GM23248 (cell line): ENCODE measurements around the gene FBXO42. TPM values are rescaled to one million over a fixed set of nuclear protein-coding genes. Genes with fewer than 3 reads are reported as not detected.

ENCODE experiments used
- DNase-seq: peaks from one replicate; pipeline ENCODE4 v3.0.0-alpha.2; 2015
- H2AFZ ChIP-seq: fragments of 200-600 bp; sonication (generic); 2 replicates; pipeline ENCODE4 v1.6.1; 2016; ENCODE audit warnings: antibody characterized with exemption
- H3F3A ChIP-seq: fragments of 200-600 bp; sonication (generic); 2 replicates; pipeline ENCODE4 v1.6.1; 2016; ENCODE audit warnings: mild to moderate bottlenecking, antibody characterized with exemption, mixed run types; ENCODE audit not compliant: insufficient read depth
- H3K27ac ChIP-seq: fragments of 200-600 bp; sonication (generic); 2 replicates; pipeline ENCODE4 v1.5.1; 2016; ENCODE audit warnings: mild to moderate bottlenecking
- H3K27me3 ChIP-seq: fragments of 200-600 bp; sonication (generic); replicated peaks from 2 replicates; pipeline ENCODE4 v1.6.1; 2016; ENCODE audit warnings: mild to moderate bottlenecking; ENCODE audit not compliant: insufficient read depth
- H3K36me3 ChIP-seq: fragments of 200-600 bp; sonication (generic); 2 replicates; pipeline ENCODE4 v1.6.1; 2016; ENCODE audit warnings: low read depth, mild to moderate bottlenecking
- H3K4me1 ChIP-seq: fragments of 200-600 bp; sonication (generic); 2 replicates; pipeline ENCODE4 v1.6.1; 2016; ENCODE audit warnings: mild to moderate bottlenecking; ENCODE audit not compliant: insufficient read depth
- H3K4me2 ChIP-seq: fragments of 200-600 bp; sonication (generic); one replicate; pipeline ENCODE4 v1.6.1; 2016; ENCODE audit warnings: mild to moderate bottlenecking; ENCODE audit not compliant: unreplicated experiment
- H3K4me3 ChIP-seq: fragments of 200-600 bp; sonication (generic); 2 replicates; pipeline ENCODE4 v1.5.1; 2016; ENCODE audit warnings: mild to moderate bottlenecking
- H3K79me2 ChIP-seq: fragments of 200-600 bp; sonication (generic); 2 replicates; pipeline ENCODE4 v1.6.1; 2016; ENCODE audit warnings: mild to moderate bottlenecking; ENCODE audit not compliant: insufficient read depth
- H3K9ac ChIP-seq: fragments of 200-600 bp; sonication (generic); 2 replicates; pipeline ENCODE4 v1.6.1; 2016; ENCODE audit warnings: mild to moderate bottlenecking
- H3K9me2 ChIP-seq: fragments of 200-600 bp; sonication (generic); 2 replicates; pipeline ENCODE4 v1.6.1; 2016; ENCODE audit warnings: mixed run types, mild to moderate bottlenecking, moderate library complexity; ENCODE audit not compliant: insufficient read depth
- H3K9me3 ChIP-seq: fragments of 200-600 bp; sonication (generic); one replicate; pipeline ENCODE4 v1.6.1; 2017; ENCODE audit warnings: low read depth
- H4K20me1 ChIP-seq: fragments of 200-600 bp; sonication (generic); 2 replicates; pipeline ENCODE4 v1.6.0; 2016; ENCODE audit not compliant: insufficient read depth
- EZH2 ChIP-seq: fragments of 200-600 bp; sonication (generic); IDR thresholded peaks from 2 replicates; pipeline ENCODE4 v1.6.1; 2018; ENCODE audit warnings: antibody characterized with exemption, mild to moderate bottlenecking; ENCODE audit not compliant: insufficient read depth, poor library complexity, severe bottlenecking
- EZH2phosphoT487 ChIP-seq: fragments of 200-600 bp; sonication (generic); IDR thresholded peaks from 2 replicates; pipeline ENCODE4 v1.6.1; 2018; ENCODE audit warnings: antibody characterized with exemption, moderate library complexity, mild to moderate bottlenecking, low read depth; ENCODE audit not compliant: insufficient read depth
- WGBS, 2 experiments: methylation state at CpG; one replicate each; pipeline ENCODE4 v1.1.6; 2015 to 2017; ENCODE audit warnings: low lambda C conversion rate in 2 of 2, low coverage in 1 of 2; ENCODE audit errors: missing lambda C conversion rate in 2 of 2; 5-methylcytosine and 5-hydroxymethylcytosine counted together
- in situ Hi-C: fragments of 300-500 bp; cut with MboI; formaldehyde crosslinking; loops from 2 replicates; pipeline ENCODE4 v1.15.0; 2020
- polyA plus RNA-seq: library from polyadenylated mRNA; unstranded; fragments of >200 nt; fragmentation: Nextera tagmentation; extraction: Ambion mirVana; gene quantifications from 2 replicates; pipeline ENCODE4 v1.2.1, GENCODE V29; 2016
- total RNA-seq: library from RNA; depleted of rRNA; stranded (reverse); fragments of >200 nt; shearing (Covaris generic); gene quantifications from 2 replicates; pipeline ENCODE4 v1.2.3, GENCODE V29; 2014

Gene FBXO42
- total and polyA plus RNA-seq, 2 experiments from 2014 or later, result 17.1 to 20.2 TPM

- H3K9me3 ChIP-seq, result no peaks in the 10 kb centered on the region
- no peaks in the 10 kb centered on the region for H3K27me3 ChIP-seq
- H3K79me2 ChIP-seq, result peaks cover 12% of the 10 kb centered on the region; the same call in 1 of the 2 replicates
- DNase-seq, result no peak
- TF ChIP-seq EZH2phosphoT487 (no peak), EZH2 (no peak)
- in situ Hi-C loops, result loop anchor here (10.0 kb wide), 1 partner anchor 161 kb away; no protein-coding TSS in a partner anchor
- no peak overlapping the region for H3K27ac ChIP-seq
- no peak overlapping the region for H3K4me3 ChIP-seq
- H3K4me1 ChIP-seq, result peaks cover 29% of the 10 kb centered on the region
- H3F3A ChIP-seq, result peaks cover 19% of the 10 kb centered on the region; the same call in 1 of the 2 replicates
- no peaks in the 10 kb centered on the region for H3K9me2 ChIP-seq
- 89 to 91% methylated on average over 9 of the region's 9 CpGs for WGBS, 2 experiments
- no peak overlapping the region for H3K9ac ChIP-seq
- no peak overlapping the region for H3K4me2 ChIP-seq
- H2AFZ ChIP-seq, result no peak overlapping the region
- H4K20me1 ChIP-seq, result no peaks in the 10 kb centered on the region
- H3K36me3 ChIP-seq, result peaks cover 7% of the 10 kb centered on the region; the same call in 1 of the 2 replicates
Observed at GRCh38 chr1:16245476-16246196, 106.6 kb downstream of the FBXO42 start.

DNA sequence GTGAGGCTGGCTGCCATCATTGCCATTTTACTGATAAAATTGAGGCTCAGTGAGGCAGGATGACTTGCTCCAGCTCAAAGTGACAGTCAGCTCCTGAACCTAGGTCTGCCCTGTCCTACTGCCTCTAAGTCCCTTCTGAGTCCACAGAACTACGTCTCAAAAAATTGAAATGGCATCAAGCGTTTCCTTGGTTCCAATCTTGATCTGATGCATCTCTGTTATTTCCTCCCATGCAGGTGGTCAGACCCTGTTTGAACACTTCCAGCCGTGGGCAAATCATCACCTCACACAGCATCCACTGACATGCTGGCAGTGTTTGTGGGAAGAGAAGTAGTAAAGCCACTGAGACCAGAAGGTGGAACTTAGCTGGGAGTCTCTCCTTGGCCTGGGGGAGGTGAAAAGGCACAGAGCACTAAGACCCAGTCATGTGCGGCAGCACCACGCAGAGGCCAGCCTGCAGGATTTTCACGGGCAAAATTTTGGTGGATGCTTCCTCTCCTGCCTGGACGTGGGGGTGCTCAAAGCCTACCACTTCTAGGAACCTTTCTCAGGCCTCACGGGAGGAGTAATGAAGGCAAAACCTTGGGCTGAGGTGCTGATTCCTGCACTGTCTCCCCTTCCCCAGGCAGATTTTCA lies 107.5 kb downstream of the FBXO42 start:
- Histone ChIP-seq H3K9me2 (no peaks in the 10 kb centered on the region), H2AFZ (no peak overlapping the region), H3K4me2 (no peak overlapping the region), H3K4me3 (no peak overlapping the region), H3K36me3 (peaks cover 7% of the 10 kb centered on the region; the same call in 1 of the 2 replicates), H3K27me3 (no peaks in the 10 kb centered on the region), H4K20me1 (no peaks in the 10 kb centered on the region), H3K9ac (no peak overlapping the region), H3K9me3 (no peaks in the 10 kb centered on the region), H3K79me2 (peaks cover 12% of the 10 kb centered on the region; the same call in 1 of the 2 replicates), H3K27ac (no peak overlapping the region), H3F3A (peaks cover 16% of the 10 kb centered on the region; the same call in 1 of the 2 replicates), H3K4me1 (peaks cover 21% of the 10 kb centered on the region)
- WGBS, 2 experiments, result 58 to 59% methylated on average over 8 of the region's 8 CpGs
- TF ChIP-seq EZH2, result no peak
- no peak for TF ChIP-seq EZH2phosphoT487
- no peak for DNase-seq
- in situ Hi-C loops, result loop anchor here (10.0 kb wide), 1 partner anchor 160 kb away; no protein-coding TSS in a partner anchor

- peaks cover 15% of the 10 kb centered on the region for H3K4me1 ChIP-seq
- H3K4me3 ChIP-seq, result no peak overlapping the region
- H3K9me3 ChIP-seq, result no peaks in the 10 kb centered on the region
- no peak overlapping the region for H3K4me2 ChIP-seq
- H4K20me1 ChIP-seq, result no peaks in the 10 kb centered on the region
- no peak for TF ChIP-seq EZH2
- no peak for TF ChIP-seq EZH2phosphoT487
- no peak overlapping the region for H3K27ac ChIP-seq
- no peak overlapping the region for H2AFZ ChIP-seq
- peaks cover 12% of the 10 kb centered on the region; the same call in 1 of the 2 replicates for H3K79me2 ChIP-seq
- no peaks in the 10 kb centered on the region for H3K27me3 ChIP-seq
- DNase-seq, result peak; percentile 89
- no peak overlapping the region for H3K9ac ChIP-seq
- in situ Hi-C loops, result loop anchor here (10.0 kb wide), 1 partner anchor 159 kb away; no protein-coding TSS in a partner anchor
- peaks cover 3% of the 10 kb centered on the region; the same call in 1 of the 2 replicates for H3K36me3 ChIP-seq
- WGBS, 2 experiments, result 22 to 25% methylated on average over 7 to 8 of the region's 8 CpGs
- H3K9me2 ChIP-seq, result no peaks in the 10 kb centered on the region
- peaks cover 10% of the 10 kb centered on the region; the same call in 1 of the 2 replicates for H3F3A ChIP-seq
Observed at GRCh38 chr1:16243936-16244649, 108.2 kb downstream of the FBXO42 start.

GRCh38 chr1:16243215-16243610 lies 109.1 kb downstream of the FBXO42 start:
- H4K20me1 ChIP-seq, result no peaks in the 10 kb centered on the region
- no peak overlapping the region for H3K9ac ChIP-seq
- H2AFZ ChIP-seq, result no peak overlapping the region
- no peaks in the 10 kb centered on the region for H3K27me3 ChIP-seq
- no peak for DNase-seq
- TF ChIP-seq EZH2, result no peak
- no peak for TF ChIP-seq EZH2phosphoT487
- no peaks in the 10 kb centered on the region for H3K9me2 ChIP-seq
- H3K9me3 ChIP-seq, result no peaks in the 10 kb centered on the region
- no peak overlapping the region for H3K4me3 ChIP-seq
- H3K4me1 ChIP-seq, result peaks cover 6% of the 10 kb centered on the region
- in situ Hi-C loops, result loop anchor here (10.0 kb wide), 1 partner anchor 158 kb away; no protein-coding TSS in a partner anchor
- H3K79me2 ChIP-seq, result peaks cover 12% of the 10 kb centered on the region; the same call in 1 of the 2 replicates
- 69 to 79% methylated on average over 8 of the region's 8 CpGs for WGBS, 2 experiments
- no peak overlapping the region for H3K27ac ChIP-seq
- peaks cover 3% of the 10 kb centered on the region; the same call in 1 of the 2 replicates for H3K36me3 ChIP-seq
- H3K4me2 ChIP-seq, result no peak overlapping the region
- H3F3A ChIP-seq, result peaks cover 4% of the 10 kb centered on the region; the same call in 1 of the 2 replicates
